Measurements from ENCODE around the gene MIDN.

- TF ChIP-seq POLR2A (IDR thresholded peaks at IDR 0.05; ENCODE audit: low read depth) (no peak), CTCF (IDR thresholded peaks at IDR 0.05) (no peak), POLR2AphosphoS5 (IDR thresholded peaks at IDR 0.05) (no peak), EP300 (IDR thresholded peaks at IDR 0.05) (no peak)
Observed at GRCh38 chr19:1226522-1227303, 21.7 kb upstream of the MIDN start.
